HG02571 (cell line): ENCODE results near the gene KRTAP5-1.

Experiments
- ATAC-seq: cut with Tn5 transposase; IDR thresholded peaks from one replicate; pipeline ENCODE4 v1.9.1; 2021; ENCODE audit warnings: mild to moderate bottlenecking, moderate library complexity; ENCODE audit not compliant: unreplicated experiment

Gene KRTAP5-1

DNA sequence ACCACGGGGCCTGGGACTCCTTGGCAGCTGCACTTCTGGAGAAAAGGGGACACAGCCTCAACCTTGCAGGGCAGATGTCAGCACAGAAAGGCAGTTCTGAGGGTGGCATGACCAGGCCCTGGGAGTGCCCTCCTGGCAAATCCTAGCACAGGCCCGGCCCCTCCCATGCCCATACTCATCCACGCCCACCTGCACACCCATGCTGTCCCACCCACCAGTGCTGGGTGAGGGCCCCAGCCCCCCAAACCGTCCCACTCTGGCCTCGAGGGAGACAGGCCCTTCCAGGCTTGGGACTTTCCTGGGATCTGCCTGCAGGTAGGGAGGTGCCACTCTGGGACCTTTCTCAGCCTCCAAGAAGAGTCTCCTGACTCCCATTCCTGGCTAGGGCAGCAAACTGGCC lies 23.1 kb downstream of the KRTAP5-1 start:
- ATAC-seq, result no peak

DNA sequence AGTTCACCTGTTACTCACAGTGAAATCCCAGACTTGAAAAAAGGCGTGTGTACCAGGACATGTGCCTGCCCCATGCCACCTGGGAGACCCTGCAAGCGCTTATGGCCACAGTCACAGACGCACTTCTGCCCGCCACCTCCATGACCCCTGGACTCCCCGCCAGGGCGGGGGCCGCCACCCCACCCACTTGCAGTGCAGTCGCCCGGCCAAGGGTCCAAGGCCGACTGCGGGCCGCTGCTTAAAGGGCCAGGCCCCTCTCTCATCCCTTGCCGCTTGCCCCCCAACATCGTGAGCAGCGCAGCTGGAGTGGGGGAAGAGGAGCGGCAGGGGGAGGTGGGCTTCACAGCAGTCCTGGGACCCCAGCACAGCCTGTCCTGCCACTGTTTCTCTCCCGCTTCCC lies 23.8 kb downstream of the KRTAP5-1 start:
- no peak for ATAC-seq

DNA sequence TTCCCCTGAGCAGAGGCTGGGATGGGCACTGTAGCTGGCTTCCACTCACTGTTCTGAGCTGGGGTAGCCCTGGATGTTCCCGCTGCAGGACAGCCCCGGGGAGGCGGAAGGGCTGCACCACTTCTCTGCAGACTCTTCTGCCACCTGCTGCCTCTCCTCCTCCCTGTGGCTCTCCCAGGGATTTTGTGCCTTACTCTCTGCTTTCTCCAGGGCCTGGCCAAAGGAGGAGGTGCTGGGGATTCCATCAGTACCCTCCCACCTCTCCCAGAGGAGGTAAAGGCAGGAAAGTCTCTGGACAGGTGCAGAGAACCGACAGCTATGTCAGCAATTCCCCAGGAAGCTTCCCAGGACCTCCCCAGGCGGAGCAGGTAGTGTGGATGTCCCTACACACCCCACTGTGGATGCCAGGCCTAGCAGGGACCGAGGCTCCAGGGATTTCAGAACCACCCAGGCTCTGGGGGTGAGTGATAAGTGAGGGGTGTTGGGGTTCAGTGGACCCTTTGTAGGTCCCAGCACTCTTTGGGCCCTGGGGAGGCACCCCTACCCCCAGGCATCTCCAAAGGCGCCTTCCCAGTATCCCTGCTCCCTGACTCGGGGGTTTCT lies 24.3 kb downstream of the KRTAP5-1 start:
- no peak for ATAC-seq

DNA sequence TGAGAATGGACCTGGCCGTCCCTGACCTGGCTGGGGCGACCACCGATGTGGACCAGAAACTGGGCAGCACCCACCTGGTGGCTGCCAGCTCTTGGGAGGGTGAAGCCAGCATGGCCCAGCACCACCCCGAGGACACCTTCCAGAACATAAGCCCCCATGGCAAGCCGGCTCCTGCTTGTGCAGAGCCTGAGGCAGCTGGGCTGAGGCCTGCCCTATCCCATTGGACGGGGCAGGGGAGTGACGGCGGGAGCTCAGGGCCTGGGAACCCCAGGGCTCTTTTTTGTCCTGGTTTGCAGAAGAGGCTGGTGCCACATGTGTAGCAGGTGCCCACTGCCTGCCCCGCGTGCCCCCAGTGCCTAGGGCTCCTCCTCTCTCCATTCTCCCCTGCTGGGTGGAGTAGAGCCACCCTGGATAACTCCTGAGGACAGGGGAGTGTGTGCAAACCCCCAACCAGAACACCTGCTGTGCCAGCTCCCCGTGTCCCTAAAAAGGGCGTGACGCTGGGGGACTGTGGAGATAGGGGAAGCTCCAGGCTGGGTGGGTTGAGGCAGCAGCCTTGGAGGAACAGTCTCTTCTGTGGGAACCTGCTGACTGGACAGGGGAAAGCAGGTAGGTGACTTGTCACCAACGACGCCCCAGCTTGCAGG lies 25.0 kb downstream of the KRTAP5-1 start:
- no peak for ATAC-seq

DNA sequence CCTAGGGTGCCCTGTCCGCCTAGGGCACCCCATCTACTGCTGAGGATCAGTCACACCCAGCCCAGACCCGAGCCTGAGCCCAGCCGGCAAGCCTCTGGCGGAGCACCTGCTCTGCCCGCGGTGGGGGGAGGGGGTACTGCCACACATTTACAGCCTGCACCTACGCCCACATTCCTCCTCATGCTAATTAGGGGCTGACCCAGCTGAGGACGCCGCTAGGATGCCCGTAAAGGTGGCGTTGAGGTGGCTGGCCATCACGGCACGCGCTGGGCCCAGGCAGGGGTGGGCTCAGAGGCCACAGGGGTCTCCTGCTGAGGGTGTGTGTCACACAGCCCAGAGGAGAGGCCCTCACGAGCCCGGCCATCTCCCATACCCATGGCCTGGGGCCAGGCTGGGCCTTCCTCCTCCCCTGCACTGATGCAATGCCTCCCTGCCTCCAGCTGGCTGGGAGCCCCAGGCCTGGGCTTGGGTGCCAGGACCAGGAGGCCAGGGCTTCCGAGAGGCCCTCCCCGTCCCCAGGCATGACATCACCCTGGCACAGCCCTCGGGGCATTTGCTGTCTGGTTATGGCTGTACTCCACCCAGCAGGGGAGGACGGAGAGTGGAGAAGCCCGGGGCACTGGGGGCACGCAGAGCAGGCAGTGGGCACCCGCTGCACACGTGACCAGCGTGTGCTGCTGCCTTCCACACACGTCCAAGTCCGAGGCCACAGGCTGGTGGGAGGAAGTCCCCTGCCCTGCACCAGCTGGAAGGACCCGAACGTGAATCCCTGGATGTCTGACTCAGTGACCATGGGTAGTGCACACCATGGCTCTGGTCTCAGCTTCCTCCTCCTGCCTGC lies 25.8 kb downstream of the KRTAP5-1 start:
- ATAC-seq, result no peak

DNA sequence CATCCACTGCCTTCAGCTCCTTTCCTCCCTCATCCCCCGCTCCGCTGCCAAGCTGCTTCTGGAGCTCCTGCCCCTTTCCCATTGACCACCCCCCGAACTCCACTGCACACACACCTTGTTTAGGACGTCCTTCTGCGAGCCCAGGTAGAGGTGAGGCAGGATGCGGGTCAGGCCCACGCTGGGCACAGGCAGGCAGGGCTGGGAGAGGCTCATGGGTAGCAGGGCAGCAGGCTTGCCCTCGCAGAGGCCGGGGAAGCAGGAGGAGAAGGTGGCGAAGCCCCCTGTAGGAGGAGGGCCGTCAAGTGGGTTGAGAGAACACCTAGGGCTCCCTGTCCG lies 26.3 kb downstream of the KRTAP5-1 start:
- no peak for ATAC-seq

DNA sequence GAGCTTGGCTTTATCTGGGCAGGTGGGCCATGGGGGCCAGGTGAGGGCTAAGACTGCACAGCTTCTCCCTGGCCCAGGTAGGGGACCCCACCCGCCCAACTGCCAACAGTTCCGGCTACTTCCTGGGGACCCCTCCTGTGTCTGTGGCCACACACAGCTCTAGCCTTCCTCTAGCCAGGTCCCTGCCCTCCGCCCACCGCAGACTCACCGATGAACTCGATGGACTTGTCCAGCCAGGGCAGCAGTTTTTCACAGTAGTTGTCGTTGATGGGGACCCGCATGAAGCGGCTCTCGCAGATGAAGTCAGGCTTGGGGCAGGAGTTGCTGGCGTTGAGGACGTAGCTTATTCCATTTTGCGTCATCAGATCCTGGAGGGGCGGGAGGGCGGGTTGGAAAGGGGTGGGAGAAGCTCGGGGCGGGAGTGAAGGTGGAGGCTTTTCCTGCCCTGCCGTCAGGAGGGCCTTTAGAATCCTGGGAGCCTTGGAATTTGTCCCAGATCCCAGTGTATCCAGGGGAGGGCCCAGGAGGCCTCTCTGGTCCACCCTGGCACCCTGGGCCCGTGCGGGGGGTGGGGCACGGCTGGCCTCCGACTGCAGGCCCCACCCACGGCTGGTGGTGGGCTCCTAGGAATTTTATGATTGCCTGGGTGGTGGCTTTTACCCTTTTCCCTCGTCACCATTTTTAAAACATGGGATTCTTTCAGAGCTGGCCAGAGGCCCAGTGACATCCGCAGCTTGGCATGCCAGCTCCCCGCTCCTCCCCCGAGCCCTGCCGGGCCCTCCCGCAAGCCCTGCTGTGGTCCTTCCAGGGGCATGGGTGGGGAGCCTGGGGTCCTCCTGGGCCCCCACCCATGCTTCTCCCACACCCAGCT lies 26.9 kb downstream of the KRTAP5-1 start:
- no peak for ATAC-seq

DNA sequence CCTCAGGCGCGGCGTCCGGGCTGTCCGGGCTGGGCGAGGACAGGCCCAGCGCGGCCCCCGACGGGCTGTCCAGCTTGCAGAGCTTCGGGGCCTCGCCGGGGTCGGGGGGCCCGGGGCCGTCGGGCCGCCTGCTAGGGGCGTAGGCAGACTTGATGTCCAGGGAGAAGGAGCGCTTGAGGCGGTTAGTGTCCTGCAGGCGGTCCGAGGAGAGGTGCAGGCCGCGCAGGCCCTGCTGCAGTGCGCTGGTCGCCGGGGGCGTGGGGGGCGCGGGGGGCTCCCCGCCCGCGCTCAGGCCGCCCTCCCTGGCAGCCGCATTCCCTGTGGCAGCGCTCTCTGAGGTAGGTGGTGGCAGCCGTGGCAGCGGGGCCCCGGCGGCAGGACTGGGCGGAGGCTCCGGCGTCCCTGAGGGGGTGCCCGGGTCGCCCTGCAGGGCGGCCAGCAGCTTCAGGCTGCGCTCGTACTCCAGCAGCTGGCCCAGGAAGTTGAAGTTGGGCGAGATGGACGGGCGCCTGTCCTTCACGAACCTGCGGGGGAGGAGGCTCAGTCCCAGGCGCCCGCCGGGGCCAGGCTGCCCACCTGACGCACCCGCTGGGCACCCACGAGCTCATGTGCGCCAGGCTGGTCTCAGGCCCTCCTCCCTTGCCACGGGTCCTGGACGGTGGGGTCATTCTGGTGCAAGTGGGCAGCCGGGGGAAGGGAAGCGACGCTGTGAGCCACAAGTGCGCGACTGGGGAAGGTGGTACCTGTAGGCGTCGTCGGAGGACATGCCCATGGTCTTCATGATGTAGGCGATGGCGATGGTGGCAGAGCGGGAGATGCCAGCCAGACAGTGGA lies 27.8 kb downstream of the KRTAP5-1 start:
- no peak for ATAC-seq

DNA sequence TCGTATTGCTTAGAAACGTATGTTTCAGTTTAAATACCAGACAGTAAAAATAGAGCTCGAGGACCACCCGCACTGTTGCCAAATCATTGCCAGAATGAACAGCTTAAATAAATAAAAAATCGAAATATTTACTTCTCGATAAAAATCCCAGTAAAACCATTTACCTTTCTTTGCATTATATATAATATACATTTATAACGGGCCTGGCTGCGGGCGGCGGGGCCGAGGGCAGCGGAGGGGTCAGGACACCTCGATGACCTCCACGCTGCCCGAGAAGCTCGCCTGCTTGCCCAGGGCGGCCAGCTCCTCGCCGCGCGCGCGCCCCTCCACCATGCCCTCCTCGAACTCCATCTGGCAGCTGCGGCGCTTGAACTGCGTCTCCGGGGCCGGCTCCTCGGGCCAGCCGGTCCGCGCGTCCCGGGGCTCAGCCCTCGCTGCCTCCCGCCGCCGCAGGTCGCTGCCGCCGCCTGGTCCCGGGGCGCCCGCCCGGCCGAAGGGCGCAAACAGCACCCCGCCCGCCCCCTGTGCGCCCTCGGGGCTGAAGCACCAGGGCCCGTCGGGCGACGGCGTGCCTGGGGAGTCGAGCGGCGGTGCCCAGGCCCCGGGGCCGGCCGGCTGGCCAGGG lies 28.7 kb downstream of the KRTAP5-1 start:
- no peak for ATAC-seq

DNA sequence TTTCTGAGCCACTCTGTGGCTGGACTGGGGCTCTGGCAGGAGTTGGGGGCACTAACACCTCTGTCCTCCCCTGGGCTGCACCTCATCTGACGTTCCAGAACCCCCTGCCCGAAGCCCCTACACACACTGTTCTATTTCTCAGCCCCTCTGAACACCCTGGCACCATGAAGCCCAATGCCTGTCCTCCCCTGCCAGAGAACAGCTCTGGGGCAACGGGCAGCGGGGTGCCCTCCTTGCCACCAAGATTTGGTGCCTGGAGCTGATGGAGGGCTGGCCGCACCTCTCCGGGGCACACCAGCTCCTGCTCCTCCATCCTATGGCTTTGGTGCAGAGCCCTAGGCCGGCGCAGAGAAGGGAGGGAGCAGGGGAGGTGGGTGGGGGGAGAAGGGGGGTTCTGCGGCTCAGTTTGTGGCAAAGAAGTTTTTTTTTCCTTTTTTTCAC lies 29.4 kb downstream of the KRTAP5-1 start:
- ATAC-seq, result no peak

DNA sequence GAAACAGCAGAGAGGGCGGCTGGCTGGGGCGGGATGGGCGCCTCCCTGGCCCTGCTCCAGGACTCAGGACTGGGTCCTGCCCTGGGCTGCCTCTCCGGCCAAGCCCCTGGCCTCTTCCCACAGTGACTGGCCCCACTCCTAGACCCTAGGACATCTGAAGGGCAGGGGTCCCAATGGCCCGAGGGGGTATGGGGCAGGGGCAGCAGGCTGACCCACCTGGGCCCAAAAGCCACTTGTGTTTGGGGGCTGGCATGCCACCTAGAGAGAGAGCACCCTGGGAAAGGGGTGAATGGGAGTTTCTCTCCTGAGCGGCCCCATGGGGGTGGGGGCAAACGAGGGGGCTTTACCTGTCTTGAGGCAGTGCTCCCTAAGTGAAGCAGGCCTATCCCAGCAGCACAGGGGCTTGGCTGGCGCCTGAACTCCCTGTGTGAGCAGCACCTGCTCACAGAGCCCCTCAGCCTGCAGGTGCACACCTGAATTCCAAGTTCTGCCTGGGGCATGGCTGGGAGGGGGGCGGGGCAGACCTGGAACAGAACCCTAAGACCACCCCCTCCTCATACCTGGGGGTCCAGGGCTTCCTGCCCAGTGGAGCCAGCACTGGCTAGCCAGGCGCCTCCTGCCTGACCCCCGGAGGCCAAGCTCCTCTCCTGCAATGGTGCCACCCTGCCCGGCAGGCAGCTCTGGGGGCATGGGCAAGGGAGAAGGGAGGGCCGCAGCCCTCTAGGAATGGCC lies 29.9 kb downstream of the KRTAP5-1 start:
- no peak for ATAC-seq

DNA sequence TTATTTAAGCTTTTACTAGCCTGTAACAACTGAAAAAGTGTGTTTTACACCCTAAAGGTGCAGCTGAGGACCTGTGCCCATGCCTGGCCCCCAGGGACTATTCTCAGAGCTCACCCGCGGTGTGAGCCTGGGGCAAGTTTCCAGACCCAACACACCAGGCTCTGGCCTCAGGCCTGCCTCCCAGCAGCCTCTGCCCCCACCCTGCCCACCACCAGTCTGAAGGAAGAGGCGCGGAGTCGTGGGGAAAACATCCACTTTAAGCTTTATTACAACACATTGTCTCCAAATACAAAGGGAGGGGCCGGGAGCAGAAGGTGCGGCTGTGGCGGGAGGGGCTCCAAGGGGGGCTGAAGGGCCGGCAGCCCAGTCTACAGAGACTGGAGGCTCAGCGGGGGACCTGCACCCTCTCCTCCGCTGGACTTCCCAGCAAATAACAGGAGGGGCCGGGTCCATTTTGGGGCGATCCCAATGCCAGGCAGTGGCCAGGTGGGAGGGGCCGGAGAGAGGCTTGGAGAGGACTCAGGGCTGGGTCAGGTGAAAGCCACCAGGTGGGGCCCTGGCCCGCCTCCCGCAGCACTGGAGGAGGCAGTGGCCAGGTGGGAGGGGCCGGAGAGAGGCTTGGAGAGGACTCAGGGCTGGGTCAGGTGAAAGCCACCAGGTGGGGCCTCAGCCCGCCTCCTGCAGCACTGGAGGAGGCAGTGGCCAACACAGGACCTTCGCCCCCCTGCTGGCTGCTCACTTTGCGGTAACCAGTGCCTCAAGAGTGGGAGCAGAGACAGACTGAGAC lies 31.1 kb downstream of the KRTAP5-1 start:
- ATAC-seq, result no peak

DNA sequence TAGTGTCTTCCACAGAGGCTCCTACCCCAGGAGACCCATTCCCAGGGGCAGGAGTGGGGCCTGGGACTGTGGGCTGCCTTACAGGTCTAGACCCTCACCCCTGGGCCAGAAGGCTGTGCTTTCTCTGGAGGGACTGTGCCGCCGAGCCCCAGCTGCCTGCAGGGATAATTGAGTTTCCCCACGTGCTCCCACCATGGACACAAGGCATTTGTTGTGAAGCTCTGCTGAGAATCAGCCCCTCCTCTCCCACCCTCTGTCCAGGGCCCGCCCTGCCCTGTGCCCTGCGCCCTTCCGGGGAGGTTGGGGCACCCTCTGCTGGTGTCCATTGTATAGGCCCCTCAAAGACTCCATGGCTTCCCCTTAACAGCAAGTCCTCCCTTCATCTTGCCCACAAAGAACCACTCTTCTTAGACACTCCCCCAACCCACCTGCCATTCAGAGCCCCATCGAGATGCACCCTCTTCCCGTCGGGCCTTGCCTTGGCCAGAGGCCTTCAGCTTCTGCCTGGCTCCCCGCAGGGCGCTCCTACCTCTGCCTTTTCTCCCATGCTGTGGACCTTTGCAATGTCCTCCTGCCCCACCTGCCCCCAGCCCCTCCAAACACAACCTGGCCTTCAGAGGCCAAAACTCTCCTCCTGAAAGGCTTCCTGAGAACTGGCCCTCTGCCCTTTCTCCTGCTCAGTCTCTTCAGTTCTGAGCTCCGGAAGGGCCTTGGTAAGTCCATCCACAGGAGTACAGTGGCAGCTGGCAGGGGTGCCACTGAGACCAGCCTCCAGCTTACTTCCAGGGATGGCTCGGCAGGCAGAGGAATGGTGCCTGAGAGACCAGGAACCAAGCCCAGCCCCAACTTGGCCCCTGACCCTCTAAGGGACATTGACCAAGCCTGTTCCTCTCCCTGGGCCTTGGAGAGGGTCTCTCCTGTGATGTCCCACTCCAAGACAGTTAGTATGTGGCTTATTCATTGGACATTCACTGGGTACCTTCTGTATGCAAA lies 35.4 kb downstream of the KRTAP5-1 start:
- no peak for ATAC-seq

DNA sequence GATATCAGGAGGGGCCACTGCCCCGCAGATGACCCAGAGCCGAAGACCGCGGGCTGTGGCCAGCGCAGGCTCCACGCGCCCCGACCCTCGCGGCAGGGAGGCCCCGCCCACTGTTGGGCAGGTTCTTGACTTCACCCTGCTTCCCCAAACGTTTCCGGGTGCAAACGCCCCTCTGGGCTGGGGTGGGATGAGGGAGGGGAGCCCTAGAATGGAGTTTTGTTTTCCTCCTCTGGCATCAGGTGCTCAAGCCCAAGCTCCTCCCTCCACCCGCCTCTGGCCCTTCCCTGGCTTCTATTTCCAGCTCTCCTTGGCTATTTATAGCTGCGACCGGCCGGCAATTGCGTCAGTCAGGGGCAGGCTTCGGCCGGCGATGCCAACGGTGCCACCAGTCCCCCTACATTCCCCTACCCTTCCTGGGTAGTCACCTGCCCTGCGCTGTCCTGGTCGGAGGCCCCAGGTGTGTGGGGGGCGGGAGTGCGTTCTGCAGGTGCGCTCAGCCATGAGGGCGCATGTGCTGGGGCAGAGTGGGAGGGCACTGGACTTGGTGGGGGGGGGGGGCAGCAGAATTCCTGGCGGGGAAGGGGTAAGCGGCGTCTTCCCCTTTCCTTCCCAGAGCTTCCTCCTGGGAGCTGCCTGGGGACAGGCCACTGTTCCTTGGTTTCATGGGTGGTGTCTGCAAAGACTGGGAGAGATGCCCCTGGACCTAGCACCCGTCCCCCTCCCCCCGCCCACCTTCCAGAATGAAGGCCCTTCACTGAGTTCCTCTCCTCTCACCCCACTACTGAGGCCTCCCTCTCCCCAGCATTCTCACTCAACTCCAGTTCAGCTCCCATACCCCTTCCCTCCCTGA lies 36.6 kb downstream of the KRTAP5-1 start:
- ATAC-seq, result no peak

DNA sequence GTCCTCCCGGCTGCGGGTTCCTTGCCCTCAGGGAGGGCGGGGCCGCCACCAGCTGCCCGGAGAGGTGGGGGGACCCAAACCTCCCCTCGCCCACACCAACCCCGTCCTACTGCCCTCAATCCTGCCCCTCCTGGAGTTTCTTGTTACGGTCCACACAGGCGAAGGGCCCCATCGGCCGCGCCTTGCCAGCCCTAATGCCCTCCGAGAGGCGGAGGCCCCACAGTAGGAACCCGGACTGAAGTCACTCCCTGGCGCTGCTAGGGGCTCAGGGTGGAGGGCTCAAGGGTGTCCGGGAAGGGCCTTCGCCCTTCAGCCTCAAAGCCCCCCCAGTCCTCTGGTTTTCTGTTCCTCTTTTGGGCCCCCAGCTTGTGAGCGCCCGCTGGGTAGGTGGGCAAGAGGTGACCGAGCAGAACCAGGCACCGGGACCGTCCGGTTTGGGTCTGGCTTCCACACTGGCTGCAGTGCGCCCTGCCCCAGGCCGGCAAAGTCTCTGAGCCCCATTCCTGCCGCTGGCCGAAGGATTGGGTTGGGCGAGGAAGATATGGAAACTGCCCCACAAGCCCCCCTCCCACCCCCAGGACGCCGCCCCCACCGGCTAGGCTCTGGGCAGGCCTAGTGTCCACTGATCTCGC lies 37.5 kb downstream of the KRTAP5-1 start:
- no peak for ATAC-seq
